RPMI8226 (cell line): ENCODE data around the gene HDDC3.

Source experiments
- DNase-seq: peaks from one replicate; pipeline ENCODE4 v3.0.0-alpha.2; 2015

Gene HDDC3

GRCh38 chr15:90889736-90890456 is 42.5 kb downstream of the HDDC3 start:
- no peak for DNase-seq

- DNase-seq, result peak; percentile 53
Measured at GRCh38 chr15:90889313-90889730, 43.0 kb downstream of the HDDC3 start.

GRCh38 chr15:90887037-90887481 is 45.3 kb downstream of the HDDC3 start:
- DNase-seq, result no peak

- DNase-seq, result no peak
Measured at GRCh38 chr15:90886291-90886614, 46.1 kb downstream of the HDDC3 start.

- peak; percentile 72 for DNase-seq
Measured at GRCh38 chr15:90885432-90886290, 46.7 kb downstream of the HDDC3 start.

- DNase-seq, result no peak
Measured at GRCh38 chr15:90884719-90885431, 47.5 kb downstream of the HDDC3 start.

GRCh38 chr15:90883976-90884718 is 48.2 kb downstream of the HDDC3 start, which contains the start of gene FES:
TSS of gene FES (plus strand) at chr15:90884504. CDS start at chr15:90885046, 542 bp downstream.
- no peak for DNase-seq

- no peak for DNase-seq
Measured at GRCh38 chr15:90883526-90883975, 48.8 kb downstream of the HDDC3 start.

GRCh38 chr15:90882781-90883525 is 49.4 kb downstream of the HDDC3 start:
- DNase-seq, result no peak

GRCh38 chr15:90881978-90882721 is 50.2 kb downstream of the HDDC3 start:
- no peak for DNase-seq

GRCh38 chr15:90881181-90881977 is 51.0 kb downstream of the HDDC3 start:
- no peak for DNase-seq

GRCh38 chr15:90880381-90881145 is 51.8 kb downstream of the HDDC3 start:
- no peak for DNase-seq
